HG02970 (cell line): Measurements from ENCODE around the gene RNU6-8.

Experiments used
- ATAC-seq: cut with Tn5 transposase; IDR thresholded peaks from one replicate; pipeline ENCODE4 v1.9.1; 2021; ENCODE audit warnings: mild to moderate bottlenecking, moderate library complexity, moderate number of reproducible peaks; ENCODE audit not compliant: unreplicated experiment, low FRiP score

RNU6-8 gene

DNA sequence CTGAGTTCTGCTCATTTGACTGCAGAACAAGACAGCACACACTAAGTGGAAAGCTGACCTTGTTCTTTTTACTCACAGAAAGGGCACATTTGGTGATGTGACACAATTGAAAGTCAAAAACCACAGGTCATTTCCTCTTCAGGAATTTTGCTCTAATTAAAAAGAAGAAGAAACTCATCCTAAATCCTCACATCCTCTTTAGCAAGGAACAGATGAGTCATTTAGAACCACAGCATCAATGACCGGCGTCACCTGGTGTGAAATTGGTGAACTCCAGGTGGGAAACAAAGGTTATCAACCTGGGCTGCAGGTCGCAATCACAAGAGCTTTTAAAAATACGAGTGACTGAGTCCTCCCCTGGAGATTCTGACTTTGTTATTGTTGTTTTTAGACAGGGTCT lies 2.9 kb upstream of the RNU6-8 start:
- no peak for ATAC-seq

GRCh38 chr14:32205554-32205953 lies 2.5 kb upstream of the RNU6-8 start:
- ATAC-seq = no peak

DNA sequence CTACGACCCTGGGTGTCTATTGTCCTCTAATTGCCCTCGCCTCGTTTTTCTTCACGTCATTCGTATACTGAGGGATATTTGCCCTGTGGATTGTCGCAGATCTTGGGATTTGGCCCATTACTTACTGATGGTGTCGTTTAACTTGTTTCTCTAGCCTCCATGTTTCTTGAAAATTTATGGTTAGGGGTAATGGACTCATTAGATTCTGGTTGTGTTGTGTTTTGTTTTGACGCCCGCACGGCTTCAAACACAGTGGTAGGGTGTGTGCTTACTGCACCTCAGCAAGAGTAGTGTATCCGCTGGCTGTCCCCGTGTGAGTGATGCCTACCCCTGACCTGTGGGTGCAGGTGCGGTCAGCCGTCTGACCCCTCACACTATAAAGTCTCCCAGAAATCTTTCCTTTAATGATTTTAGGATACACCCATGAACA lies 874 bp upstream of the RNU6-8 start:
- no peak for ATAC-seq

DNA sequence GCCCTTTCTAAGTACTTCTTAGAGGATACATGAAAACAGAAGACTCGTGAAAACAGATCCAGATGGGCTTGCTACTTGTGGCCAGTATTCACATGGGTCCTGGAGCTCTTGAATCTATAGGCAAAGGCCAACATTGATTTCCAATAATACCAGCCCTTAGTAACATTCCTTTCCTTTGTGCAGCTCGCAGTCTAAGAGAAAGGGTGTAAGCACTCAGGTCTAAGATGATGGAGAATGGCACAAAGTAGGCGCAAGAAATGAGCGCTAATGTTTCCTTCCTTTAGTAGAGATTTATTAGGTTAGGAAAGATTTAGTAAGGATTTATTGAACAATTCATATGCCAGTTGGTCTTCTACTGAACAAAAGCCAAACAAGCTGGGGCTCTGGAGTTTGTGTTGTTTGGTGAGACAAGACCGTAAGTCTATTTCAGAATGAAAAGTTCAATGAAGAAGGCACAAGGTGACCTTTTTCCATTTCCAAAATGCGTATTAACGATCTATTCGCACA lies 525 bp downstream of the RNU6-8 start:
- no peak for ATAC-seq

DNA sequence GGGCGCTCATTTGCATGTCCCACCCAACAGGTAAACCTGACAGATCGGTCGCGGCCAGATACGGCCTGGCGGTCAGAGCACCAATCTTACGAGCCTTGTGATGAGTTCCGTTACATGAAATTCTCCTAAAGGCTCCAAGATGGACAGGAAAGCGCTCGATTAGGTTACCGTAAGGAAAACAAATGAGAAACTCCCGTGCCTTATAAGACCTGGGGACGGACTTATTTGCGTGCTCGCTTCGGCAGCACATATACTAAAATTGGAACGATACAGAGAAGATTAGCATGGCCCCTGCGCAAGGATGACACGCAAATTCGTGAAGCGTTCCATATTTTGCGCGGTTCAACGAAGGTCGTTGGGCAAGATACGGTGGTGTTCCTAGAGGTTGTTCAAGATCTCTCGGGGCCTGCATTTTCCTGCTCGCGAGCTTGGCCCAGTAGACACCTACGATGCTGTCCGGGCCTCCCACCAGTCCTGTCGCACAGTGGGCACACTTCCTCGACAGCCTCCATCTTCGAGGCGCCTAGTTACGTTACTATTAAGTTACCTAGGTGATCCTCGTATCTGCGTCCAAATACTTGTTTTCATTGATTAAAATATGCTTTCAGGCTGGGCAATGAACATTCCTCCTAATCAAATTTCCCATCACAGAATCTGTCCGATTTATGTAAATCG lies 1.1 kb downstream of the RNU6-8 start, which contains the start of gene RNU6-7:
Gene RNU6-7, plus strand, starts transcription at position 230 of the 675 bp plus-strand sequence.
- ATAC-seq = no peak

- ATAC-seq = peak; percentile 48
These were observed 1.8 kb downstream of the RNU6-8 start for GRCh38 chr14:32201193-32201815.

- ATAC-seq = no peak
These were observed 2.5 kb downstream of the RNU6-8 start for GRCh38 chr14:32200368-32201192.

DNA sequence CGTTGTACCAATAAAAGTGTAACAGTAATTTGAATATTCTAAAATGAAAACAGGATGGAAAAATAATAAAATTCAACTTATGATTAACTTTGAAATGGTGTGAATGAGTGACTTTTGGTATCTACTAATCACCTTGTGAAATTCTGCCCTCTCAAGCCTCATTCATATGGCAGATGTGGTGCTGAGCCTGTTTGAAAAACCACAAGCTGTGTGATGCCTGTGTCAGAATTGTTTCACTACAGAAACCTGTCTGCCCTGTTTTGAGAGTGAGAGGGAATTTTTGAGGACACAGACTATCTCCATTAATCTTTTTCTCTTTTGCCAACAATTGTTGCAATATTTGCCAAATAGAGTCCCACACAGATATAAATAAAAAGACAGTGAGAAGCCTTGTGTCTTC lies 5.2 kb downstream of the RNU6-8 start:
- ATAC-seq = peak; percentile 39

GRCh38 chr14:32195636-32196035 lies 7.4 kb downstream of the RNU6-8 start:
- ATAC-seq = no peak

GRCh38 chr14:32193532-32193931 lies 9.5 kb downstream of the RNU6-8 start:
- no peak for ATAC-seq

DNA sequence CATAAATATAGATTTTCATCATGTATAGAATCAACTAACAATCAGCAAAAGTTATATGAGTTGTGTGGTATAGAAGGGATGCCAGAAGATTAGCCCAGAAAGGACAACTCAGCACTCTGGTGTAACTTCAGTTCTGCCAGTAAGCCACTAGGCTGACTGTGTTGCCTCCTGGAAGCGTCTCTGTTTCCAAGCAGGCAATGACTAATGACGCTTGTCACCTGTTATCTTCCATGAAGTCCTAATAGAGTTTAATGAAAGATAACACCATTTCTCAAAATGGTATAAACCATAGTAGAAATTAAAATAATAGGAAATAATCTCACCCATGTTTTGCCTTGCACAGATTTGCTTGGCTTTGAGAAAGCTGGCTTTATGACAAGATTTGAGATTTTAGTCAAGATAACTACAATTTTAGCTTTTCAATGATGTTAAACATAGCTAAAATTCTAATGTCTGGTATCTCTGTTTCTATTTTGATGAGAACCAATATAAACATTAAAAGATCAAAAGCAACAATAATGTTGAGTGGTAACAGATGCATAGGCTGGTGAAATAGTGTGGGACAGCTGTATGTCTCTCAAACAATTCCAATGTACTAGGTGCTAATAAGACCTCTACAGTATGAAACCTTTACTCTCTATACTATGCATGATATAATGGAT lies 10.2 kb downstream of the RNU6-8 start:
- no peak for ATAC-seq

DNA sequence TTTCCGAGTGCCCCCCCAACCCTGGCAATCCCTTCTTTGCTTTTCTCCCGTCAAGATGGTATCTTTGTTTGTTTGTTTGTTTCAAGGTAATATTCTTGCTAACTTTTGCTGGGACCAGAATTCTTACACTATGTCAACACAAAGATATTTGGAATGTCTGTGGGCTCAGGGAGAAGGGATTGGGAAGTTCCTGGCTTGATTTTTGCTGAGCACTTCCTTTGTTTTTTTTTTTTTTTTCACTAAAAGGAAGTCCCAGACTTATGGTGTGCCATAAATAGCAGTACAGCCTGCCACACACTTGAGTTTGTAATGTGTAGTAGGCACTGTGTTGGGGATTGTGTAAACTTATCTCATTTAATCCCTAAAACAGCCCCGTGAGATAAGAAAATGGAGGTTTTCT lies 12.4 kb downstream of the RNU6-8 start:
- ATAC-seq = no peak

- no peak for ATAC-seq
These were observed 13.3 kb downstream of the RNU6-8 start for GRCh38 chr14:32189811-32190210.

GRCh38 chr14:32186248-32186647 lies 16.8 kb downstream of the RNU6-8 start:
- ATAC-seq = no peak

- ATAC-seq = no peak
These were observed 18.0 kb downstream of the RNU6-8 start for GRCh38 chr14:32185097-32185496.

GRCh38 chr14:32183151-32184058 lies 19.7 kb downstream of the RNU6-8 start:
- ATAC-seq = no peak

DNA sequence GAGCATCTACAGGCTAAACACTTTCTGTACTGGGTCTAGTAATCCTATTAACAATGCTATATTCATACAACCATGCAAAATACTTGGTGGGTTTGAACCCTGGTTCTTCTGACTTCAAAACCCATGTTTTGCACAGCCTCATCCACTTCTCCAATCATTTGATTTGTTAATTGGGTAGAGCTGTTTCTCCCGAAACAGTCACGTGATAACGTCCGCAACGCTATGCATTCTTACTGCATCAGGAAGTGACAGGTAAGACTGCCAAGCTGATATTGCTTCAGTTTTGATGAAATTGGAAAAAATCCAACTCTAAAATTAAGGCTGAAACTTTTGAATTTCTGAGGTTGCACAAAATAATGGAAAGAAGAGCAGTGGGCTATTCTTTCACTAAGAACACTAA lies 31.6 kb downstream of the RNU6-8 start:
- ATAC-seq = no peak

DNA sequence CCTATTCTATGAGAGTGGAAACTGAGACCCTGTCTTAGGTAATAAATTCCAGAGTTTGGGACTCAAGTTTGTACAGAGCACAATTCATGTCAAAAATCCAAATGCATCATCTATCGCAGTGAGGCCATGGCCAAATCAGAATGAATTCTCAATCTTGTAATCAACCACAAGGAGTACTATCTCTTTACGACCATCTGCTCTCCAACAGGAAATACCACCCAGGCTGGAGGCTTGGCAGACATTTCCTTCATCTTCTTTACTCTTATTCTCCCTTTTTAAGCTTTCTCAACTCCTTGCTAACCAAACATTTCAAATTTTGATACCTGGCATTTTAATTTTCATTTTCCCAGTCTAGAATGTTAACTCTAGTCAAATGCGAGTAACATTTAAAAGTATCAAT lies 33.9 kb downstream of the RNU6-8 start:
- no peak for ATAC-seq

GRCh38 chr14:32167907-32168306 lies 35.2 kb downstream of the RNU6-8 start:
- ATAC-seq = no peak

GRCh38 chr14:32166924-32167323 lies 36.1 kb downstream of the RNU6-8 start:
- no peak for ATAC-seq
